GM12878 (cell line): ENCODE measurements around the gene RNF220.

Experiments used
- EZH2 ChIP-seq: IDR thresholded peaks from 2 replicates; pipeline ENCODE4 v1.6.1; 2012; ENCODE audit warnings: low read depth, mild to moderate bottlenecking, control low read depth, inconsistent platforms, low read length, borderline replicate concordance; ENCODE audit not compliant: control insufficient read depth
- NR2C2 ChIP-seq: IDR thresholded peaks from 2 replicates; pipeline ENCODE4 v1.6.1; 2011; ENCODE audit warnings: borderline replicate concordance, low read depth; ENCODE audit not compliant: control insufficient read depth, insufficient read length
- POLR2A ChIP-seq: IDR thresholded peaks from 2 replicates; pipeline ENCODE4 v1.6.1; 2011; ENCODE audit warnings: low read depth, mild to moderate bottlenecking, low read length
- TF ChIP-seq, protein P1 (sequence below), 3 experiments: IDR thresholded peaks in 2 of 3; conservative IDR thresholded peaks in 1 of 3; 2 replicates each; pipeline ENCODE4 v1.5.1; 2011; ENCODE audit warnings: low read depth in 3 of 3, low read length in 3 of 3, mild to moderate bottlenecking in 3 of 3, control low read depth in 2 of 3, moderate library complexity in 2 of 3, inconsistent platforms in 1 of 3, mixed read lengths in 1 of 3; ENCODE audit not compliant: control insufficient read depth in 2 of 3, insufficient read depth in 1 of 3; ENCODE audit errors: extremely low read depth in 1 of 3

GRCh38 chr1:44616284-44616990, 211.4 kb downstream of the RNF220 start:
- no peak for TF ChIP-seq EZH2
- TF ChIP-seq, protein P1, sequence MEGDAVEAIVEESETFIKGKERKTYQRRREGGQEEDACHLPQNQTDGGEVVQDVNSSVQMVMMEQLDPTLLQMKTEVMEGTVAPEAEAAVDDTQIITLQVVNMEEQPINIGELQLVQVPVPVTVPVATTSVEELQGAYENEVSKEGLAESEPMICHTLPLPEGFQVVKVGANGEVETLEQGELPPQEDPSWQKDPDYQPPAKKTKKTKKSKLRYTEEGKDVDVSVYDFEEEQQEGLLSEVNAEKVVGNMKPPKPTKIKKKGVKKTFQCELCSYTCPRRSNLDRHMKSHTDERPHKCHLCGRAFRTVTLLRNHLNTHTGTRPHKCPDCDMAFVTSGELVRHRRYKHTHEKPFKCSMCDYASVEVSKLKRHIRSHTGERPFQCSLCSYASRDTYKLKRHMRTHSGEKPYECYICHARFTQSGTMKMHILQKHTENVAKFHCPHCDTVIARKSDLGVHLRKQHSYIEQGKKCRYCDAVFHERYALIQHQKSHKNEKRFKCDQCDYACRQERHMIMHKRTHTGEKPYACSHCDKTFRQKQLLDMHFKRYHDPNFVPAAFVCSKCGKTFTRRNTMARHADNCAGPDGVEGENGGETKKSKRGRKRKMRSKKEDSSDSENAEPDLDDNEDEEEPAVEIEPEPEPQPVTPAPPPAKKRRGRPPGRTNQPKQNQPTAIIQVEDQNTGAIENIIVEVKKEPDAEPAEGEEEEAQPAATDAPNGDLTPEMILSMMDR (IDR thresholded peaks at IDR 0.05 in 2 of 3, conservative IDR thresholded peaks at IDR 0.05 in 1 of 3; ENCODE audit: control insufficient read depth in 2 of 3, extremely low read depth in 1 of 3, insufficient read depth in 1 of 3, low read depth in 3 of 3, low read length in 3 of 3), result no peak
- TF ChIP-seq POLR2A, result no peak
- no peak for TF ChIP-seq NR2C2
